Vagina (tissue), 2 donors: Measurements from ENCODE around the gene GEMIN7. TPM values are rescaled to one million over a fixed set of nuclear protein-coding genes. Genes with fewer than 3 reads are reported as not detected.

ENCODE experiments used
- DNase-seq, 2 donors: peaks; one replicate each; pipeline ENCODE4 v3.0.0-alpha.2; 2017; ENCODE audit errors: extremely low spot score in 2 of 2
- H3K27ac ChIP-seq: fragments of 200-600 bp; sonication (generic); one replicate; pipeline ENCODE4 v1.5.1; 2019
- H3K27me3 ChIP-seq: fragments of 200-600 bp; sonication (generic); one replicate; pipeline ENCODE4 v1.5.1; 2019
- H3K36me3 ChIP-seq, 2 donors: fragments of 200-600 bp; sonication (generic); one replicate each; pipeline ENCODE4 v1.5.1; 2017 to 2019
- H3K4me1 ChIP-seq: fragments of 200-600 bp; sonication (generic); one replicate; pipeline ENCODE4 v1.5.1; 2019
- H3K4me3 ChIP-seq, 2 donors: fragments of 200-600 bp; sonication (generic); 1 replicate in 1 of 2; 2 replicates in 1 of 2; pipeline ENCODE4 v1.5.1; 2016 to 2019
- H3K9me3 ChIP-seq: fragments of 200-600 bp; sonication (generic); one replicate; pipeline ENCODE4 v1.5.1; 2019
- POLR2A ChIP-seq, 2 donors: fragments of 450-650 bp; IDR thresholded peaks; one replicate each; pipeline ENCODE4 v1.6.1; 2017; ENCODE audit warnings: antibody characterized with exemption in 2 of 2, mild to moderate bottlenecking in 2 of 2, moderate library complexity in 2 of 2
- POLR2AphosphoS5 ChIP-seq, 2 donors: sonication (generic); formaldehyde crosslinking; IDR thresholded peaks; one replicate each; pipeline ENCODE4 v1.9.0; 2017; ENCODE audit warnings: antibody characterized with exemption in 2 of 2, mild to moderate bottlenecking in 2 of 2, low read depth in 1 of 2; ENCODE audit not compliant: insufficient read depth in 1 of 2
- intact Hi-C: fragments of 100-400 bp; cut with DNase I; formaldehyde crosslinking; loops from one replicate; pipeline ENCODE4 v1.15.1; 2023
- total RNA-seq: library from RNA; depleted of rRNA; stranded (reverse); fragments of >200 nt; gene quantifications from one replicate; pipeline ENCODE4 v1.2.3, GENCODE V29; 2016
- TF ChIP-seq, protein P1 (sequence below), 3 experiments: fragments of 450-650 bp in 2 of 3; fragments of 200-600 bp in 1 of 3; sonication (generic) in 1 of 3; IDR thresholded peaks; one replicate each; pipeline ENCODE4 v1.5.1; 2017 to 2019; ENCODE audit warnings: antibody characterized with exemption in 3 of 3, mild to moderate bottlenecking in 2 of 3, moderate library complexity in 2 of 3

The GEMIN7 gene
- total RNA-seq, 1 donor from 2014 or later: 42.0 TPM

DNA sequence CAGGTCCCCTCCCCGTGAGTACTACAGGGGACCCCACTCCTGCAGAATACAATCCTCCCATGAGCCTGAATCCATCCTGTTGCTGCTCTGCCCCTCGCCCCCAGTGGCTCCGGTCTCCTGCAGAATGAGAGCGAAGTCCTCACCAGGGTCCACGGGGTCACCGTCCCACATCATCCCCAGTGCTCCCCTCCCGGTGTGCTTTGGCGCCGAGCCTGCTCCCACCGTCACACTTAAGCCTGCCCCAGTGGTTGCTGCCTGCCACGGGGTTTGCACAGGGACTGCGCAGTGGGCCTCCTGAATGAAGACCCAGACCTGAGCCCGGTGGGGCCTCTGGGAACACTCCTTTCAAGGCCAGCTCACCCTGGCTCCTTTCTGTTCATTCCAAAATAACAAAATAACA, 51.2 kb downstream of the GEMIN7 start:
- no peaks in the 10 kb centered on the region for H3K27me3 ChIP-seq
- H3K9me3 ChIP-seq: no peaks in the 10 kb centered on the region
- H3K36me3 ChIP-seq: no peaks in the 10 kb centered on the region
- H3K27ac ChIP-seq: no peak overlapping the region
- no peak for DNase-seq
- intact Hi-C loops: no loop called here
- peaks cover 9% of the 10 kb centered on the region for H3K4me1 ChIP-seq
- TF ChIP-seq, protein P1, sequence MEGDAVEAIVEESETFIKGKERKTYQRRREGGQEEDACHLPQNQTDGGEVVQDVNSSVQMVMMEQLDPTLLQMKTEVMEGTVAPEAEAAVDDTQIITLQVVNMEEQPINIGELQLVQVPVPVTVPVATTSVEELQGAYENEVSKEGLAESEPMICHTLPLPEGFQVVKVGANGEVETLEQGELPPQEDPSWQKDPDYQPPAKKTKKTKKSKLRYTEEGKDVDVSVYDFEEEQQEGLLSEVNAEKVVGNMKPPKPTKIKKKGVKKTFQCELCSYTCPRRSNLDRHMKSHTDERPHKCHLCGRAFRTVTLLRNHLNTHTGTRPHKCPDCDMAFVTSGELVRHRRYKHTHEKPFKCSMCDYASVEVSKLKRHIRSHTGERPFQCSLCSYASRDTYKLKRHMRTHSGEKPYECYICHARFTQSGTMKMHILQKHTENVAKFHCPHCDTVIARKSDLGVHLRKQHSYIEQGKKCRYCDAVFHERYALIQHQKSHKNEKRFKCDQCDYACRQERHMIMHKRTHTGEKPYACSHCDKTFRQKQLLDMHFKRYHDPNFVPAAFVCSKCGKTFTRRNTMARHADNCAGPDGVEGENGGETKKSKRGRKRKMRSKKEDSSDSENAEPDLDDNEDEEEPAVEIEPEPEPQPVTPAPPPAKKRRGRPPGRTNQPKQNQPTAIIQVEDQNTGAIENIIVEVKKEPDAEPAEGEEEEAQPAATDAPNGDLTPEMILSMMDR (IDR thresholded peaks at IDR 0.05): no peak
- TF ChIP-seq POLR2A (IDR thresholded peaks at IDR 0.05) (no peak), POLR2AphosphoS5 (IDR thresholded peaks at IDR 0.05; ENCODE audit: insufficient read depth in 1 of 2, low read depth in 1 of 2) (no peak)
- no peak overlapping the region for H3K4me3 ChIP-seq

- Histone ChIP-seq H3K9me3 (no peaks in the 10 kb centered on the region), H3K4me1 (peaks cover 3% of the 10 kb centered on the region), H3K36me3 (no peaks in the 10 kb centered on the region), H3K27me3 (no peaks in the 10 kb centered on the region), H3K27ac (no peak overlapping the region), H3K4me3 (no peak overlapping the region)
- intact Hi-C loops: no loop called here
- no peak for TF ChIP-seq POLR2AphosphoS5 (IDR thresholded peaks at IDR 0.05; ENCODE audit: insufficient read depth in 1 of 2, low read depth in 1 of 2)
- TF ChIP-seq POLR2A (IDR thresholded peaks at IDR 0.05): no peak
- TF ChIP-seq, protein P1 (IDR thresholded peaks at IDR 0.05): no peak
- DNase-seq: no peak
Measured at GRCh38 chr19:45130888-45131615, 52.0 kb downstream of the GEMIN7 start.

GRCh38 chr19:45133661-45134060, 54.6 kb downstream of the GEMIN7 start:
- TF ChIP-seq POLR2AphosphoS5 (IDR thresholded peaks at IDR 0.05; ENCODE audit: insufficient read depth in 1 of 2, low read depth in 1 of 2) (no peak), POLR2A (IDR thresholded peaks at IDR 0.05) (no peak)
- TF ChIP-seq, protein P1 (IDR thresholded peaks at IDR 0.05): no peak
- DNase-seq: no peak
- intact Hi-C loops: no loop called here
- Histone ChIP-seq H3K4me3 (no peak overlapping the region), H3K9me3 (no peaks in the 10 kb centered on the region), H3K36me3 (no peaks in the 10 kb centered on the region), H3K27ac (no peak overlapping the region), H3K4me1 (no peaks in the 10 kb centered on the region), H3K27me3 (no peaks in the 10 kb centered on the region)

DNA sequence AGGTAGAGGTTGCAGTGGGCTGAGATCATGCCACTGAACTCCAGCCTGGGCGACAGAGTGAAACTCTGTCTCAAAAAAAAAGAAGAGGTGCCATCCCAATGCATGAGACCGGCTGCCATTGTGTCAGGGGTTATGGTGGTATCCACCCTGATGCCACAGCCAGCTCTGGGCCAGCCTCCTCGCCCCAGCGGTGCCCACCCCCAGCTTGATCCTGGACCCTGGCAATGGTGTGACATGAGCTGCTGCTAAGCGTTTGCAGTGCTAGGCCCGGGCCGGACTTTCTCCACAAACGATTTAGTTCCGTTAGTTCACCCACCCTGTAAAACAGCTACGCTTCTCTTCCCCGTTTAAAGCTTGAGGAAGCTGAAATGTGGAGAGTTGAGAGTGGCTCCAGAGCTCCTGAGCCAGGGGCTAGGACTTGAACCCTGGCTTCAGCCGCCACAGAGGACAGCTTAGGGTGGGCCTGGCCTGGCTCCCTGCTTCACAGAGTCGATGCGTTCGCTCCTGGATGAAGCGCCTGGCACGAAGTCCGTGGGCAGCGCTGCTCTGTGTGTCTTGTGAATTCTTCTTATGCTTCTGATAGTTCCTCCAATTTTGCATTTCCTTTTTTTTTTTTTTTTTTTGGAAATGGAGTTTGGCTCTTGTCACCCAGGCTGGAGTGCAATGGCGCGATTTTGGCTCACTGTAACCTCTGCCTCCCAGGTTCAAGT, 56.3 kb downstream of the GEMIN7 start:
- H3K36me3 ChIP-seq: no peaks in the 10 kb centered on the region
- H3K27ac ChIP-seq: no peak overlapping the region
- no peaks in the 10 kb centered on the region for H3K4me1 ChIP-seq
- no peak for DNase-seq
- TF ChIP-seq POLR2A (IDR thresholded peaks at IDR 0.05) (no peak), POLR2AphosphoS5 (IDR thresholded peaks at IDR 0.05; ENCODE audit: insufficient read depth in 1 of 2, low read depth in 1 of 2) (no peak)
- TF ChIP-seq, protein P1 (IDR thresholded peaks at IDR 0.05): no peak
- intact Hi-C loops: no loop called here
- no peaks in the 10 kb centered on the region for H3K27me3 ChIP-seq
- H3K9me3 ChIP-seq: no peaks in the 10 kb centered on the region
- H3K4me3 ChIP-seq: no peak overlapping the region
